Measurements from ENCODE around the gene CTU1. TPM values are rescaled to one million over a fixed set of nuclear protein-coding genes. Genes with fewer than 3 reads are reported as not detected.

CTU1 gene
- total and polyA plus RNA-seq, 10 of the 15 experiments (the other 5 are each of a cell fraction or from before 2014, with no cell fraction given) = 0.02 to 10.5 (median 3.0) TPM; not detected in 1

DNA sequence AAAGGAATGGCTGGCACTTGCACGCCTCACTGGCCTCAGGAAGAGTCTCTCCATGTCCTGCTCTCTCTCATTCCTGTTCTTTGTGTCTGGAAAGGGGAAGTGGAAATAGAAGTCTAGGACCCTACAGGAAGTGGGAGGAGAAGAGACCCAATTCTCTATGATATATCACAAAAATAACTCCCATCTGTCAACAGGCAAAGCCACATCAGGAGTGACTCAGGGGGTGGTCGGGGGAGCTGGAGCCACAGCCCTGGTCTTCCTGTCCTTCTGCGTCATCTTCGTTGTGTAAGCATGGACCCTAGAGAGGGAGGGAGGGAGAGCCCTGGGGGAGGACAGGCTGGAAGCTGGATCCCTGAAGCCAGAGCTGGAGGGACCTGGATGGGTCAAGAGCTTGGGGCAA lies 19.5 kb upstream of the CTU1 start:
- no TSS peak for BruUV-seq (replicated peaks)
- Histone ChIP-seq H3K4me1 (ENCODE audit: control insufficient read depth, insufficient read depth, low read length) (peaks cover 5% of the 10 kb centered on the region; the same call in 1 of the 2 replicates), H4K20me1 (ENCODE audit: control insufficient read depth, insufficient read depth) (no peaks in the 10 kb centered on the region), H2AFZ (ENCODE audit: control insufficient read depth, low read depth, low read length) (no peak overlapping the region), H3K79me2 (ENCODE audit: control insufficient read depth, insufficient read depth, low read length) (no peaks in the 10 kb centered on the region), H3K4me2 (ENCODE audit: control insufficient read depth, insufficient read depth) (no peak overlapping the region), H3K36me3 (ENCODE audit: control insufficient read depth in 2 of 2, insufficient read depth in 2 of 2, low read length in 1 of 2) (no peaks in the 10 kb centered on the region), H3K9ac (ENCODE audit: control insufficient read depth, insufficient read depth, low read length) (no peak overlapping the region), H3K27me3 (replicated peaks in 1 of 2; ENCODE audit: control insufficient read depth in 2 of 2, insufficient read depth in 2 of 2, low read length in 1 of 2) (no peaks in the 10 kb centered on the region; a peak in 2 of 4 replicates), H3K4me3 (no peak overlapping the region), H3K9me3 (replicated peaks; ENCODE audit: control insufficient read depth, insufficient read depth, low read length) (no peaks in the 10 kb centered on the region), H3K27ac (ENCODE audit: control insufficient read depth, insufficient read depth) (no peak overlapping the region)
- intact Hi-C loops (cut with micrococcal nuclease; ENCODE audit: unreplicated experiment) (no loop called here), in situ Hi-C loops (cut with MboI) (no loop called here)
- no peak for FAIRE-seq
- ChIA-PET SMC1A (ENCODE audit: uncharacterized antibody, unreplicated experiment) (no interaction called here), RAD21 (ENCODE audit: unreplicated experiment) (no interaction called here), CTCF (no interaction called here), POLR2A (no interaction called here)
- ATAC-seq = no peak
- DNase-seq (ENCODE audit: low read depth, low spot score) = no peak
- 13% methylated on average over 4 of the region's 4 CpGs for WGBS (ENCODE audit: insufficient coverage, insufficient replicate concordance, low lambda C conversion rate, missing lambda C conversion rate)
- TF ChIP-seq TAF1 (IDR thresholded peaks at IDR 0.05; ENCODE audit: borderline replicate concordance, low read depth, low read length) (no peak), SPI1 (IDR thresholded peaks at IDR 0.05; ENCODE audit: borderline replicate concordance, insufficient read depth, low read depth, low read length) (peak; percentile 67; the same call in 1 of the 2 replicates), HDAC2 (IDR thresholded peaks at IDR 0.05) (no peak)

DNA sequence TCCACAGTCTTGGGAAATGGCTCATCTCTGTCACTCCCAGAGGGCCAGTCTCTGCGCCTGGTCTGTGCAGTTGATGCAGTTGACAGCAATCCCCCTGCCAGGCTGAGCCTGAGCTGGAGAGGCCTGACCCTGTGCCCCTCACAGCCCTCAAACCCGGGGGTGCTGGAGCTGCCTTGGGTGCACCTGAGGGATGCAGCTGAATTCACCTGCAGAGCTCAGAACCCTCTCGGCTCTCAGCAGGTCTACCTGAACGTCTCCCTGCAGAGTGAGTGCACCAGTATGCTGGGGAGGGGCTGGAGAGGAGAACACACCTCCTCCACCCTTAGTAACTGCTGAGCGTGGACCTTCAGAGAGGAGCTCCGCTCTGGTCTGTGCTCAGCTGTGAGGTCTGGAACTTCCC lies 18.8 kb upstream of the CTU1 start:
- no peak for FAIRE-seq
- CTCF ChIA-PET = interaction anchor here (1.0 kb wide), 2 partner anchors 8 to 205 kb away, joined by 3 to 5 read pairs; no protein-coding TSS in a partner anchor
- RAD21 ChIA-PET (ENCODE audit: unreplicated experiment) = no interaction called here
- TF ChIP-seq EP300 (IDR thresholded peaks at IDR 0.05; ENCODE audit: borderline replicate concordance in 1 of 2, control insufficient read depth in 1 of 2, low read depth in 2 of 2, low read length in 2 of 2) = no peak
- no peak for TF ChIP-seq DPF2 (IDR thresholded peaks at IDR 0.05)
- no peak for TF ChIP-seq GATAD2B (conservative IDR thresholded peaks at IDR 0.05; ENCODE audit: low read depth)
- TF ChIP-seq HDAC2 (IDR thresholded peaks at IDR 0.05) = no peak
- TF ChIP-seq BACH1 (IDR thresholded peaks at IDR 0.05; ENCODE audit: borderline replicate concordance) = no peak
- no peak for TF ChIP-seq GABPA (IDR thresholded peaks at IDR 0.05; ENCODE audit: low read depth)
- TF ChIP-seq TCF3 (IDR thresholded peaks at IDR 0.05; ENCODE audit: borderline replicate concordance, insufficient read depth, low read depth, low read length) = no peak
- TF ChIP-seq PML (IDR thresholded peaks at IDR 0.05; ENCODE audit: low read length) = no peak
- TF ChIP-seq ZNF384 (IDR thresholded peaks at IDR 0.05; ENCODE audit: borderline replicate concordance, low read depth, low read length) = no peak
- TF ChIP-seq CHD4 (IDR thresholded peaks at IDR 0.05) = no peak
- TF ChIP-seq, protein P1, sequence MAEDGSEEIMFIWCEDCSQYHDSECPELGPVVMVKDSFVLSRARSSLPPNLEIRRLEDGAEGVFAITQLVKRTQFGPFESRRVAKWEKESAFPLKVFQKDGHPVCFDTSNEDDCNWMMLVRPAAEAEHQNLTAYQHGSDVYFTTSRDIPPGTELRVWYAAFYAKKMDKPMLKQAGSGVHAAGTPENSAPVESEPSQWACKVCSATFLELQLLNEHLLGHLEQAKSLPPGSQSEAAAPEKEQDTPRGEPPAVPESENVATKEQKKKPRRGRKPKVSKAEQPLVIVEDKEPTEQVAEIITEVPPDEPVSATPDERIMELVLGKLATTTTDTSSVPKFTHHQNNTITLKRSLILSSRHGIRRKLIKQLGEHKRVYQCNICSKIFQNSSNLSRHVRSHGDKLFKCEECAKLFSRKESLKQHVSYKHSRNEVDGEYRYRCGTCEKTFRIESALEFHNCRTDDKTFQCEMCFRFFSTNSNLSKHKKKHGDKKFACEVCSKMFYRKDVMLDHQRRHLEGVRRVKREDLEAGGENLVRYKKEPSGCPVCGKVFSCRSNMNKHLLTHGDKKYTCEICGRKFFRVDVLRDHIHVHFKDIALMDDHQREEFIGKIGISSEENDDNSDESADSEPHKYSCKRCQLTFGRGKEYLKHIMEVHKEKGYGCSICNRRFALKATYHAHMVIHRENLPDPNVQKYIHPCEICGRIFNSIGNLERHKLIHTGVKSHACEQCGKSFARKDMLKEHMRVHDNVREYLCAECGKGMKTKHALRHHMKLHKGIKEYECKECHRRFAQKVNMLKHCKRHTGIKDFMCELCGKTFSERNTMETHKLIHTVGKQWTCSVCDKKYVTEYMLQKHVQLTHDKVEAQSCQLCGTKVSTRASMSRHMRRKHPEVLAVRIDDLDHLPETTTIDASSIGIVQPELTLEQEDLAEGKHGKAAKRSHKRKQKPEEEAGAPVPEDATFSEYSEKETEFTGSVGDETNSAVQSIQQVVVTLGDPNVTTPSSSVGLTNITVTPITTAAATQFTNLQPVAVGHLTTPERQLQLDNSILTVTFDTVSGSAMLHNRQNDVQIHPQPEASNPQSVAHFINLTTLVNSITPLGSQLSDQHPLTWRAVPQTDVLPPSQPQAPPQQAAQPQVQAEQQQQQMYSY (CRISPR knock-in tag; IDR thresholded peaks at IDR 0.05) = no peak
- TF ChIP-seq RB1 (IDR thresholded peaks at IDR 0.05; ENCODE audit: borderline replicate concordance) = no peak
- TF ChIP-seq, protein P2, sequence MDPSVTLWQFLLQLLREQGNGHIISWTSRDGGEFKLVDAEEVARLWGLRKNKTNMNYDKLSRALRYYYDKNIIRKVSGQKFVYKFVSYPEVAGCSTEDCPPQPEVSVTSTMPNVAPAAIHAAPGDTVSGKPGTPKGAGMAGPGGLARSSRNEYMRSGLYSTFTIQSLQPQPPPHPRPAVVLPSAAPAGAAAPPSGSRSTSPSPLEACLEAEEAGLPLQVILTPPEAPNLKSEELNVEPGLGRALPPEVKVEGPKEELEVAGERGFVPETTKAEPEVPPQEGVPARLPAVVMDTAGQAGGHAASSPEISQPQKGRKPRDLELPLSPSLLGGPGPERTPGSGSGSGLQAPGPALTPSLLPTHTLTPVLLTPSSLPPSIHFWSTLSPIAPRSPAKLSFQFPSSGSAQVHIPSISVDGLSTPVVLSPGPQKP (IDR thresholded peaks at IDR 0.05; ENCODE audit: low read depth, low read length) = no peak

More for the DNA sequence above, 18.8 kb upstream of the CTU1 start:
- H3K4me3 ChIP-seq = no peak overlapping the region
- ATAC-seq (no peak), DNase-seq (ENCODE audit: low read depth, low spot score) (no peak)
- no peaks in the 10 kb centered on the region for H3K9me3 ChIP-seq (replicated peaks; ENCODE audit: control insufficient read depth, insufficient read depth, low read length)
- SMC1A ChIA-PET (ENCODE audit: uncharacterized antibody, unreplicated experiment) = no interaction called here
- no peaks in the 10 kb centered on the region for H3K36me3 ChIP-seq (ENCODE audit: control insufficient read depth in 2 of 2, insufficient read depth in 2 of 2, low read length in 1 of 2)
- no peak overlapping the region for H3K4me2 ChIP-seq (ENCODE audit: control insufficient read depth, insufficient read depth)
- H3K27me3 ChIP-seq (replicated peaks in 1 of 2; ENCODE audit: control insufficient read depth in 2 of 2, insufficient read depth in 2 of 2, low read length in 1 of 2) = no peaks in the 10 kb centered on the region; a peak in 1 of 4 replicates
- H3K27ac ChIP-seq (ENCODE audit: control insufficient read depth, insufficient read depth) = no peak overlapping the region
- H4K20me1 ChIP-seq (ENCODE audit: control insufficient read depth, insufficient read depth) = no peaks in the 10 kb centered on the region
- 15% methylated on average over 6 of the region's 6 CpGs for WGBS (ENCODE audit: insufficient coverage, insufficient replicate concordance, low lambda C conversion rate, missing lambda C conversion rate)
- intact Hi-C loops (cut with micrococcal nuclease; ENCODE audit: unreplicated experiment) = no loop called here
- no peak overlapping the region for H3K9ac ChIP-seq (ENCODE audit: control insufficient read depth, insufficient read depth, low read length)
- POLR2A ChIA-PET = no interaction called here
- peaks cover 5% of the 10 kb centered on the region; the same call in 1 of the 2 replicates for H3K4me1 ChIP-seq (ENCODE audit: control insufficient read depth, insufficient read depth, low read length)
- H2AFZ ChIP-seq (ENCODE audit: control insufficient read depth, low read depth, low read length) = no peak overlapping the region
- BruUV-seq (replicated peaks) = no TSS peak
- H3K79me2 ChIP-seq (ENCODE audit: control insufficient read depth, insufficient read depth, low read length) = no peaks in the 10 kb centered on the region
- in situ Hi-C loops (cut with MboI) = no loop called here

All from GM12878 (cell line).